Fibroblast of upper back skin (primary cell): Measurements from ENCODE around the gene RBKS.
"Not testable (repeated sequence)": the region's sequence is repeated elsewhere in the genome, so short reads cannot be mapped to it uniquely, and the experiment has no call there.

Experiments used
- DNase-seq: peaks from one replicate; pipeline ENCODE4 v3.0.0-alpha.2; 2013

RBKS gene

DNA sequence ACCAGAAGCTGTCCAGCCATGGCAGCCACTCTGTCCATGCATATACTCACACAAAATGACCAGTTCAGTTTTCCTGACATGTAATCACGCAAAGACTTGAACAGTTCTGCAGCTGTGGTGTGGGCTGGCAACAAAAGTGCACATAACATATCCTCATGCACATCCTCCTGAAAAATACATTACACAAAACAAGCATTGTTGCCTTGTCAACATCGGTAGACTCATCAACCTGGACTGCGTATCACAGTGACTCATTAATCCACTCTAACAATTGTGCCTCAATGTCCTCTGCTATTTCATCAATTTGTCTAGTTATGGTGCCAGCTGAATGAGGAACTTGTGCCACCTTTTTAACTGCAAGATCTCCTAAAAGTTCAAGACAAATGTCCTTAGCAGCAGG is 19.5 kb downstream of the RBKS start:
- no peak for DNase-seq

DNA sequence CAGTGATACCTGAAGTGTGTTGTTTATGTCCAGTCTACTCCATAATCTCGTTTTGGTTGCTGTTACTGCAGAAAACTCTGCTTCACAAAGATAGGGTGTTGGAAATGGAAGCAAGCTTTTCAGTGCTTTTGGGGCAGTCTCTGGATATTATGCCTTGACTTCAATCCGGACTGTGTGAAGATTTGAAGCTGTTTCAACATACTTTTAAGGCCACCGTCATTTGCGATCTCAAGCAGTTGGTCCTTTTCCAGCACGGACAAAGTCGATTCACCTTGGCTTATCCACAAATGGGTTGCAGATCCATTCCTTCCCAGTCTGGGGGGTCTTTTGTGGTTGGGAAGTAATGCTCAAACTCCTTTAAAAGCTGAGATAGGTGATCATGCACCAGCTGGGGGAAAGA is 20.4 kb downstream of the RBKS start:
- DNase-seq, result no peak

GRCh38 chr2:27866237-27866636 is 23.9 kb downstream of the RBKS start:
- no peak for DNase-seq

GRCh38 chr2:27863955-27864354 is 26.2 kb downstream of the RBKS start:
- not testable (repeated sequence) for DNase-seq

DNA sequence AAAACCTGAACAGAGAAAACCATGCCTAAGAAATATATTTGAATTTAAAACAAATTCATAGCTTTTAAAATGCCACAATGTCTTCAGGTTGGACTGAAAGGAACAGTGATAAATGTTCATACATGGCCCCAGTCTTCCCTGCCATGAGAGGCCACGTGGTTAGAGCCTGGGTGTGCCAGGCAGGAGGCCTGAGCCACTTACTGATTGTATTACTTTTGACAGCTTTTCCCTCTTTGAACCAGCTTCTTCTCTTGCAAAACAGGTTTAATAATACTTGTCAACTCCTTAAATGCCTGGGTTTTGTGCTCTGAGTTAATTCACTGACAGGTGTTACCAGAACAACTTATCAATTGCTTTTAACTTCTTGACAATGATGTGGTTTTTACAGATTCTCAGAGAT is 27.0 kb downstream of the RBKS start:
- no peak for DNase-seq

DNA sequence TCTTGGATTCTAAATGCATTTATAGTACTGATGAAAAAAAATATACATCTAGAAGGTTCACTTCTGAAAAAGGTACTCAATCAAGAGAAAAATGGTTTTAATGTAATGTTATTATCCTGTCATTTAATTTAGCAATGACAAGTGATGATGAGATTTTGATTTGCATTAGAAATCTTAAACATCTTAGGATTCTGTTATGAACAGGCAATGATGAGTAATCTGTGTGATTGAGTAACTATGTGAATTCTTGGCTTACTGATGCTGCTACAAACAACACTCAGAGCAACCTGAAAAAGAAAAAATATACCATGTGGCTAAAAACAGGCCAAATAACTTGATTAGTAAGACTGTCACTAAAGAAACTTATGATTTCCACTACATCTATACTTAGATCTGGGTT is 30.1 kb downstream of the RBKS start:
- DNase-seq, result peak; percentile 82

GRCh38 chr2:27857417-27858172 is 32.6 kb downstream of the RBKS start:
- DNase-seq, result peak; percentile 33

- no peak for DNase-seq
These were observed 33.2 kb downstream of the RBKS start for GRCh38 chr2:27856956-27857355.

DNA sequence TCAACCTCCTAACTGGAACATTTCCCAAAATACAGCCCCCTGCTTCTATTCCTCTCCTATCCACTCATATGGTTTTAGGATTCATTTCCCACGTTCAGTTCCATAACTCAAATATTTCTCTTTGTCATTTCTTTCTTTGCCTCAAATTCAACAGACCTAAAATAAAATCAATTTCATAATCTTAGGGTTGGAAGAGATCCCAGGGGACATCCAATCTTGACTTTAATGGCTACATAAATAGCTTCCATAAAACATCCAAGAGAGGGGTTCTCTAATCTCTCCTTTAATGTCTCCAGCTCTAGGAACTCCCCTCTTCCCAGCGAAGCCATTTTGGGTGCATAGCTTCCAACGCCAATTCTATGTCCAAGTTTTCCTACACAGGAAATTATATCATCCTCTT is 33.8 kb downstream of the RBKS start:
- DNase-seq, result peak; percentile 27

- DNase-seq, result peak; percentile 54
These were observed 34.7 kb downstream of the RBKS start for GRCh38 chr2:27855476-27855875.

- DNase-seq, result no peak
These were observed 35.8 kb downstream of the RBKS start for GRCh38 chr2:27854229-27854862.

- DNase-seq, result no peak
These were observed 37.5 kb downstream of the RBKS start for GRCh38 chr2:27852691-27853090.

DNA sequence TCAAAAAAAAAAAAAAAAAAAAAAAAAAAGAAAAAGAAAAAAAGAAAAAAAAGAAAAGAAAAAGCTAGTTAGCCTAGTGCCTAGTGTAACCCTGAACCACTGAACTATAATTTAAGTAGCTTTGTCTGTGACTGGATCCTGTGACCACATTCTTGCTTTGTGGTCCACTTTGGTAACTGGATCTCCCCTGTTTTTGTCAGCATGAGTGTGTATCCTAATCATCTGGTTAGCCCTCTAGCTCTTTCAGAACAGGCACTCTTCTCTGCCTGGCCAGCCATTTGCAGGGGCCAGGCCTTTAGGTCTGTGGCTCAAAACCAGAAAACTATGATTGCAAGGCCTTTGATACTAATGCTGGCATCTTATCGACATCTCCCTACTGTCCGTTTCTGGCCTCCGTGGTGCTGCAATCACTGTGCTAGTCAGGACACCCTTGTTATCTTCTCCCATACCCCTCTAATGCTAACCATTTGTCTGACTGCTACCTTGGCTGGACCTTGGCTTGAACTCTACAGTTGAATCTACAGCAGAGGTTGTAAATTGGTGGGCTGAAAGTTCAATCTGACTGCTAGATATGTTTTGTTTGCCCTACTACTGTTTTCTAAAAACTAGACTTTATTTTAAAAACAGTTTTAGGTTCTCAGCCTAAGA is 40.5 kb downstream of the RBKS start:
- peak; percentile 16 for DNase-seq

DNA sequence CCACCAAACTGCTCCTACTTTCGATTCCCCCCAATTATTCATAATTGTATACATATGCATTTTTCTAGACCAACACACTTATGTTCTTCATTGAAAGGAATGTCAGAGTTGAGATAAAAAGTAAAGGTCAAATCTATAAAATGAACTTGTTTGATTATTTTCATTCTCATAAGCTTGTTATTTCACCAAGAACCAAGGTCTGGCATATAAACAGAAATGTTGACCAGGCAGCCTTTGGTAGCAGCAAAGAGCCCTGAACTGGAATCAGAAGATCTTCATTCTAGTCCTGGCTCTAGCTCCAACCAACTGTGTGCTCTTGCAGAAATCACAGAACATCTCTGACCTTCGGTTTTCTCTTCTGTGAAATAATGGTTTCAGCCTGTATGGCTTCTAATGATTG is 42.9 kb downstream of the RBKS start:
- DNase-seq, result no peak

DNA sequence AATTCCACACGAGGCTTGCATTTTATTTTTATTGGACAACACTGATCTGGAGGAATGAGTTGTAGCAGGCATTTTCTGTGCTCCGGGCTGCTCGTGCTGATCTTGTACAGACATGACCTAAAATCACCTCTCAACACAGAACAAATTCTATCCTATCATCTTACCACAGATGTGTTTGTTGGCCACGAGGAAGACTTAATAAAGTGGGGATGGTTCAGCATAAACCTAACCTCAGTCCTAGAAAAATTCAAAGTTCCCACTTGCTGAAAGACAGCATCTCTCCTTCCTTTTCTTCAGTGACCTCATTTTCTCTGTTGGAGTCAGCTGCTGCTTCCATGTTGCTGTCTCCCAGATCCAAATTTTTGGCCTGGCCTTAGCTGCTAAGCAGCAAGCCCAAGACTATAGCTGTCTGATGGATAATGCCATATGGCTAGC is 45.3 kb downstream of the RBKS start:
- DNase-seq, result no peak

DNA sequence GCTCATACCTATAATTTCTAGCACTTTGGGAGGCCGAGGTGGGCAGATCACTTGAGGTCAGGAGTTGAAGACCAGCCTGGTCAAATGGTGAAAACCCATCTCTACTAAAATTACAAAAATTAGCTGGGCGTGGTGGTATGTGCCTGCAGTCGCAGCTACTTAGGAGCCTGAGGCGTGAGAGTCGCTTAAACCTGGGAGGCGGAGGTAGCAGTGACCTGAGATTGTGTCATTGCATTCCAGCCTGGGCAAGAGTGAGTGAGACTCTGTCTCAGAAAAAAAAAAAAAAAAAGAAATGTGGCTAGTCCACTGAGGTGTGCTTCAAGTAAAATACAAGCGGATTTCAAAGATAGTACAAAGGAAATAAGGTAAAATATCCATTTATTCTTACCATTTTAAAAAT is 46.2 kb downstream of the RBKS start:
- DNase-seq, result no peak

DNA sequence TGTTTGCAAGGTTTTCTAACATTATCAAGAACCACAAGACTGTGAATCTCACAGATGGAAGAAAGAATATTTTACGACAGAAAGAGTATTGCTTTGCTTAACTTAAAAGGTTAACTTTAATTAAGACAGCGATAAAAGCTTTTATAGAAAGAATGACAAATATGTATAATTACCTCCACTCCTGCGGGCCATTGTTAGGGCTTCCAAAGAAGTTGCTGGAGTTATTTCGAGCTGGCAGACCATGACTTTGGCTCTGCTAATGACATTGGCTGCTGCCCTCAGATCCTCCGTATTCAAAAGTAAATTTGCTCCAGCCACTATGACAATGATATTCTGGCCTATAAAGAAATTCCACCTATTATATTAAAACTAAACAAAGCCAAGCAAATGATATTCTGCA is 47.3 kb downstream of the RBKS start:
- no peak for DNase-seq

GRCh38 chr2:27839022-27839618 is 51.1 kb downstream of the RBKS start:
- no peak for DNase-seq

GRCh38 chr2:27838502-27838901 is 51.7 kb downstream of the RBKS start:
- no peak for DNase-seq

- DNase-seq, result peak; percentile 56
These were observed 56.3 kb downstream of the RBKS start for GRCh38 chr2:27833931-27834330.

GRCh38 chr2:27832396-27832795 is 57.8 kb downstream of the RBKS start:
- DNase-seq, result peak; percentile 83

DNA sequence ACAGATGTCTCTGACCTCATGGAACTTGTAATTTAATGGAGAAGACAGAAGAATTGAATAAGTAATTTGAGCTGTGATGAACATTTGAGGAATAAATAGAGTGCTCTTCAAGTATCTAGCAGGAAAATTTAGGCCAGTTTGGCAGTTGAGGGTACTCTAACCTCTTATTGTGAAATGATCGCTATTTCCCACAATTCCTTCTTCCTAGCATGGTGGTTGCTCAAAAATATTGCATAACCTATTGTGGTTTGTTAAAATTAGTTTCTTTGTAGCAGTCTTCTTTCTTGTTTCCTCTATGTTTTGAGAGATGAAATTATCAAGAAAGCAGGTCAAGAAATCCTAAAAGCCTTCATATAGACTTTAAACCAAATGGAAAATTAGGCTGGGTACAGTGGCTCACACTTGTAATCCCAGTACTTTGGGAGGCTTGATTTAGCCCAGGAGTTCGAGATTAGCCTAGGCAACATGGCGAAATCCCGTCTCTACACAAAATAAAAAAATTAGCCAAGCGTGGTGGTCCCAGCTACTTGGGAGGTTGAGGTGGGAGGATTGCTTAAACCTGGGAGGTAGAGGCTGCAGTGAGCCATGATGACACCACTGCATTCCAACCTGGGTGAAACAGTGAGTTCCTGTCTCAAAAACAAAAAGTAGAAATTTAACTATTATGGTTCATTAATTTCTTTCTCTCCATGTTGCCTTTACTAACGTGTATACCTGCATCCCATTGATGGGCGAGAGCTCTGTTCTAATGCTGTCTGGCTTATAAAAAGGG is 58.7 kb downstream of the RBKS start:
- peak; percentile 23 for DNase-seq

- DNase-seq, result no peak
These were observed 59.5 kb downstream of the RBKS start for GRCh38 chr2:27830656-27831055.
